ENCODE measurements around the gene IL31. TPM values are rescaled to one million over a fixed set of nuclear protein-coding genes. Genes with fewer than 3 reads are reported as not detected.

Gene IL31
- total RNA-seq, 1 donor from 2014 or later, result not detected

DNA sequence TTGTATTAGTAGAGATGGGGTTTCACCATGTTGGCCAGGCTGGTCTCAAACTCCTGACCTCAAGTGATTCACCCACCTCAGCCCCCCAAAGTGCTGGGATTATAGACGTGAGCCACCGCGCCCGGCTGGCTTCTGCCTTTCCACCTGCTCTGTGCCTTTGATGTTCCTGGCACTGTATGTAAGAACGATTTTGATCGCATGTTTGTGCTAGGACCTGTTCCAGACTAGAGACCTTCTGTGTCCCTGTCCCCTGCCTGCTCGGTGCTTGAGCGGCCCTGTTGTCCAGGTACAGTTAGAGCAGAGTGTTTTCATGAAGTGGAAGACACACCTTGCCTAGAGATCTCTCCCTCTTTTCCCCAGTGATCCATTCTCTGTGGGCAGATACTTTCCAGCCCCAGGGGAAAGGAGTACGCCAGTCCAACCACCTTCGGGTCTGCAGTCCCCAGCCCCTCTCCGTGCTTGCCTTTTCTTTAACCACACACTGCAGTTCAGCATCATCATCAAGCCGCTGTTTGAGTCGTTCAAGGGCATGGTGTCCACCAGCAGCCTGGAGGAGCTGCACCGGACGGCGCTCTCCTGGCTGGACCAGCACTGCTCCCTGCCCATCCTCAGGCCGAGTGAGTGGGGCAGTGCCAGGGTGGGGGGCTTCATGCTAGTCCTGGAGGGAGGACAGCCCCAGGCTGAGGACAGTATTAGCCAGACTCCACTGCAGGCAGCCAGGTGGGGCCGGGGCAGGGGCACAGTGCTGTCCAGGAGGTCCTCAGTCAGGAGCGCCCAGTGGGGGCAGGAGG, 33.4 kb downstream of the IL31 start:
- DNase-seq (ENCODE audit: low read depth) (no peak), FAIRE-seq (peak; percentile 47)
- Histone ChIP-seq H3K4me3 (ENCODE audit: low read depth, low read length) (no peak overlapping the region), H3K36me3 (ENCODE audit: control insufficient read depth, insufficient read depth, low read length) (peaks cover 36% of the 10 kb centered on the region), H3K27me3 (ENCODE audit: control insufficient read depth, insufficient read depth, low read length) (no peaks in the 10 kb centered on the region)
- TF ChIP-seq, protein P1, sequence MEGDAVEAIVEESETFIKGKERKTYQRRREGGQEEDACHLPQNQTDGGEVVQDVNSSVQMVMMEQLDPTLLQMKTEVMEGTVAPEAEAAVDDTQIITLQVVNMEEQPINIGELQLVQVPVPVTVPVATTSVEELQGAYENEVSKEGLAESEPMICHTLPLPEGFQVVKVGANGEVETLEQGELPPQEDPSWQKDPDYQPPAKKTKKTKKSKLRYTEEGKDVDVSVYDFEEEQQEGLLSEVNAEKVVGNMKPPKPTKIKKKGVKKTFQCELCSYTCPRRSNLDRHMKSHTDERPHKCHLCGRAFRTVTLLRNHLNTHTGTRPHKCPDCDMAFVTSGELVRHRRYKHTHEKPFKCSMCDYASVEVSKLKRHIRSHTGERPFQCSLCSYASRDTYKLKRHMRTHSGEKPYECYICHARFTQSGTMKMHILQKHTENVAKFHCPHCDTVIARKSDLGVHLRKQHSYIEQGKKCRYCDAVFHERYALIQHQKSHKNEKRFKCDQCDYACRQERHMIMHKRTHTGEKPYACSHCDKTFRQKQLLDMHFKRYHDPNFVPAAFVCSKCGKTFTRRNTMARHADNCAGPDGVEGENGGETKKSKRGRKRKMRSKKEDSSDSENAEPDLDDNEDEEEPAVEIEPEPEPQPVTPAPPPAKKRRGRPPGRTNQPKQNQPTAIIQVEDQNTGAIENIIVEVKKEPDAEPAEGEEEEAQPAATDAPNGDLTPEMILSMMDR (IDR thresholded peaks at IDR 0.05; ENCODE audit: insufficient read depth, low read length, severe bottlenecking), result no peak

DNA sequence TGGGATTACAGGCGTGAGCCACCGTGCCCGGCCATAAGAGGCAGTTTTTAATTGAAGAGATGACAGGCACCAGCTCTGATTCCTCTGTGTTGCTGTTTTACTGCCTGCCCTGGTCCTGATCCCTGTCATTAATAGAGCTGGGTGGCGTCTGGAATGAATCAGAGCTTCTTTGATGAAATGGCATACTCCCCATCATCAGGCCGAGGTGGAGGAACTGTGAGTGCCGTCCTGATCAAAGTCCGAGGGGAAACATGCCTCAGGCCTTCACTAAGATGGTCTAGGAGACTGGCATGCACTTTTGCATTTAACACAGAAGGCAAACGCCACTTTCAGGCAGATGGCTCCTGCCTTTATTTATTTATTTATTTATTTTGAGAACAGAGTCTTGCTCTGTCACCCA, 34.1 kb downstream of the IL31 start:
- no peak overlapping the region for H3K4me3 ChIP-seq (ENCODE audit: low read depth, low read length)
- peaks cover 43% of the 10 kb centered on the region for H3K36me3 ChIP-seq (ENCODE audit: control insufficient read depth, insufficient read depth, low read length)
- DNase-seq (ENCODE audit: low read depth) (no peak), FAIRE-seq (peak; percentile 28)
- no peaks in the 10 kb centered on the region for H3K27me3 ChIP-seq (ENCODE audit: control insufficient read depth, insufficient read depth, low read length)
- TF ChIP-seq, protein P1 (IDR thresholded peaks at IDR 0.05; ENCODE audit: insufficient read depth, low read length, severe bottlenecking), result no peak

DNA sequence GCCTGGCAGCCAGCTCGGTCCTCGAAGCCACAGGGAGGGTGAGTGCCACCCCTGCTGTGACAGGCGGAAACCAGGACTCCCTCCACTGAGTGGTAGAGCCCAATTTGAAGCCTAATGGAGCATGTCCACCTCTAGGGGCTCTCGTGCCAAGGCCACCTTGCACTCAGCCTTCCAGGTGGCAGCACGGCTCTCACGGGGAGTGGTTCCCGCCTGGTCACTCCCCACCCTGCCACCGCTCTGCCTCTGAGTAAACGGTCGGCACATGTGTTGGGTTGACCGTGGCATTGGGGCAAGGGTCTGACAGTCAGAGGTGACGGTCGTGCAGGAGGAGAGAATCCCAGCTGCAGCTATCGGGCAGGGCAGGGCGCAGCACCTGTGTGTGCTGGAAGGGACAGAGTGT, 34.8 kb downstream of the IL31 start:
- no peak for FAIRE-seq
- no peaks in the 10 kb centered on the region for H3K27me3 ChIP-seq (ENCODE audit: control insufficient read depth, insufficient read depth, low read length)
- H3K36me3 ChIP-seq (ENCODE audit: control insufficient read depth, insufficient read depth, low read length), result peaks cover 43% of the 10 kb centered on the region
- no peak overlapping the region for H3K4me3 ChIP-seq (ENCODE audit: low read depth, low read length)
- TF ChIP-seq, protein P1 (IDR thresholded peaks at IDR 0.05; ENCODE audit: insufficient read depth, low read length, severe bottlenecking), result no peak
- no peak for DNase-seq (ENCODE audit: low read depth)

DNA sequence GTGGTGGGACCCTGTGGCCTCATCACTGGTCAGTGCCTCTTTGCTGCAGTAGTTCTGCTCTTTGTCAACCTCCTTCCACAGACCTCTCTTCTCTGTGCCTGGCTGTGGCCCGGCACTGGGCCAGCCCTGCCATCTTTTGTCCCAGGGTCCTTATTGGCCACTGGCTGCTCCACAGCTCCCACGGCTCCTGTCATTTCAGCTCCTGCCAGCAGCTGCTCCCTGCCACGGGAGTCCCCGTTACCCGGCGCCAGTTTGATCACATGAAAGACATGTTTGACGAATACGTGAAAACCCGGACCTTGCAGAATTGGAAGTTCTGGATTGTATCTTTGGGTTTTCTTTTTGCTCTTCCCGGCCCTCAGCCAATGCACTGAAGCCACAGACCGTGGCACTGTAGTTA, 35.4 kb downstream of the IL31 start:
- no peaks in the 10 kb centered on the region for H3K27me3 ChIP-seq (ENCODE audit: control insufficient read depth, insufficient read depth, low read length)
- FAIRE-seq (no peak), DNase-seq (ENCODE audit: low read depth) (no peak)
- H3K4me3 ChIP-seq (ENCODE audit: low read depth, low read length), result no peak overlapping the region
- TF ChIP-seq, protein P1 (IDR thresholded peaks at IDR 0.05; ENCODE audit: insufficient read depth, low read length, severe bottlenecking), result no peak
- H3K36me3 ChIP-seq (ENCODE audit: control insufficient read depth, insufficient read depth, low read length), result peaks cover 44% of the 10 kb centered on the region

DNA sequence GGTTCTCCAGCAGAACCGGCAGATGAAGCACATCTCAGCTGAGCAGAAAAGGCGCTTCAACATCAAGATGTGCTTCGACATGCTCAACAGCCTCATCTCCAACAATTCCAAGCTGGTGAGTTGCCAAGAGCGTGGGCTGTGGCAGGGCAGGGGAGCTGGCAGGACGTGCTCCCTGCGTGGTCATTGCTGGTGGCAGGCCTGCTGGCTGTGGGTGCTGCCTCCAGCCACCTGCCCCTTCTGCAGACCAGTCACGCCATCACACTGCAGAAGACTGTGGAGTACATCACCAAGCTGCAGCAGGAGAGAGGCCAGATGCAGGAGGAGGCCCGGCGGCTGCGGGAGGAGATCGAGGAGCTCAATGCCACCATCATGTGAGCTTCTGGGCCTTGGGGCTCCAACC, 35.8 kb downstream of the IL31 start:
- TF ChIP-seq, protein P1 (IDR thresholded peaks at IDR 0.05; ENCODE audit: insufficient read depth, low read length, severe bottlenecking), result no peak
- peaks cover 46% of the 10 kb centered on the region for H3K36me3 ChIP-seq (ENCODE audit: control insufficient read depth, insufficient read depth, low read length)
- no peaks in the 10 kb centered on the region for H3K27me3 ChIP-seq (ENCODE audit: control insufficient read depth, insufficient read depth, low read length)
- FAIRE-seq (peak; percentile 64), DNase-seq (ENCODE audit: low read depth) (no peak)
- no peak overlapping the region for H3K4me3 ChIP-seq (ENCODE audit: low read depth, low read length)

DNA sequence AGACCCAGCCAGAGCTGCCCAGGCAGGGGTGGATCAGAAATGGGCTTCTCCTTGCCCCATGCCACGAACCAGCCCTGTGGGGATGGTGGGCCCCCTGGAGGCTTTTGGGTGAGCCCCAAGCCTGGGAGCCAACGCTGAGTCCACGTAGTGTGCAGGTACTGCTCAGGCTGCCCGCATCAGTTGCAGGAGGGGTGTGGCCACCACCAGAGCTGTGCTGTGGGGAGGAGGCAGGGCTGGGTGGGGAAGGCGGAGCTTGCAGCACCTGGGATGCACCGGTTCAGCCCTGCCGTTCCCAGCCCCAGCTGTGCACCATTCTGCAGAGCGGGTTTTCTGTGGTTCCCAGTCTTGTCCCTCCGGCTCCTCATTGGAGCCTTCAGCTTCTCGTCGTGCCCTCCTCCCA, 36.3 kb downstream of the IL31 start:
- TF ChIP-seq, protein P1 (IDR thresholded peaks at IDR 0.05; ENCODE audit: insufficient read depth, low read length, severe bottlenecking), result no peak
- FAIRE-seq (peak; percentile 40), DNase-seq (ENCODE audit: low read depth) (peak; percentile 44)
- peaks cover 46% of the 10 kb centered on the region for H3K36me3 ChIP-seq (ENCODE audit: control insufficient read depth, insufficient read depth, low read length)
- no peak overlapping the region for H3K4me3 ChIP-seq (ENCODE audit: low read depth, low read length)
- H3K27me3 ChIP-seq (ENCODE audit: control insufficient read depth, insufficient read depth, low read length), result no peaks in the 10 kb centered on the region
